Head of caudate nucleus (tissue), 42 donors: Measurements from ENCODE around the gene CLCNKA.
"Not testable (repeated sequence)": the region's sequence is repeated elsewhere in the genome, so short reads cannot be mapped to it uniquely, and the experiment has no call there.

Experiments used
- DNase-seq, 42 donors: peaks; one replicate each; pipeline versions ENCODE4 v3.0.0 to v3.0.0-alpha.2; 2020 to 2021; ENCODE audit warnings: mixed read lengths in 7 of 42
- intact Hi-C: fragments of 100-400 bp; cut with DNase I; formaldehyde crosslinking; loops from one replicate; pipeline ENCODE4 v1.15.0; 2022

The CLCNKA gene

DNA sequence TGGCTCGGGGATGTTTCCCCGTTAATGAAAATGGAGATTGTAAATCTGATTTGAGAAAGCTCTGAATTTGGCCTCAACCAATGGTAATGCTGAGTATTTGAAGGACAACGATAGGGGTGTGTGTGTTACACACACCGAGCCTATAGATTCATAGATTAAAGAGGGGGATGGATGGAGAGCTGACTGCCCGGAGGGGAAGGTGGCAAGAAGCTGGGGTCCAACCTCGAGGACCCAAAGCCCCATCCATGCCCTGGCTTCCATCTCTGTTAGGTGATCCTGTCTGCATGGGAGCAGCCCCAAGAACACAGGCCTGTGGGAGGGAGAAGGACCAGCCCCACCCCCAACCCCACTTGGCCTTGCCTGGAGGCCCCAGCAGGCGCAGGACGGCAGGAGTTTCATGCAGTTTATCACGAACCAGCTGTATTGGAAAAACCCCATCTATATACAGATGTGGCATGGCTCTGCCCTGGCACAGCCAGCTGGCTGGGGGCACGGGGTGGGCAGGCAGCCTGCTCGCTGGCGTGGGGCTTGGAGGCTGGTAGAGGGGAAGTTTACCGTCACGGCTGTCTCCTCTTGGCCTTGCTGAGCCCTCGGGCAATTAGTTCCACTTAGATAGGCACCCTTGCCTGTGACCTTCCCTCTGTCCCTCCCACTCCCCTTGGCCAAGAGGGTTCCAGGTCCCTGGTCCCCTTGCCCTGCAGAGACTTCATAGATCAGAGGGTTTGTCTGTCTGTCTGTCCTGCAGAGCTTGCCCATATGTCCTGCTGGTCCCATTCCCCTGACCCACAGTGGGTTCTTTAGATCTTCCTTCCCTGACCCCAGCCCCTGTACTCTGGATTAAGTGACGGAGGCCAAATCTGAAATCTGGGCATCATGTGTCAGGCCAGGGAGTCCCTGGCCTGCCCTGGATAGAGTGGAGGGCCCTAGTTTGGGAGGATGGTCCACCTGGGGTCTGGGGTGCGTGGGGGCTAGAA lies 7.0 kb upstream of the CLCNKA start:
- DNase-seq: peak in 1 of 42 donors; percentile 27
- intact Hi-C loops: no loop called here

DNA sequence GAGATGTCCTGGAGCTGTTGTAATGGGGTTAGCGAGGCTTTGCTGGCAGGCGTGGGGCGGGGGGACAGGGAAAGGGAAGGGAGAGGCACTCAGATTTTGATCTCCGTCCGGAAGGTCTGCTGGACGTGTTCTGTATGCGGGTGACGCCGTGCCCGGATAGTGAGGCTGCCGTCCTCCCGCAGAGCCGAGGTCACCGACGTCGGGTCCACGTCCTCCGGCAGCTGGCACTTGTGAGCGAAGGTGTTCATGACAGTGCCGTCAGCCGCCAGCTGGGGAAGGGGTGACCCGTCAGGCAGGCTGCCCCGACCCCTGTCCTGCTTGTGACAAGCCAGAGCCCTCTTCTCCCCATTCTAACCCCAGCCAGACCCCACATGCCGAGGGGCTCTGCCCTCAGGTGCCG lies 6.3 kb upstream of the CLCNKA start:
- intact Hi-C loops: no loop called here
- DNase-seq: no peak

DNA sequence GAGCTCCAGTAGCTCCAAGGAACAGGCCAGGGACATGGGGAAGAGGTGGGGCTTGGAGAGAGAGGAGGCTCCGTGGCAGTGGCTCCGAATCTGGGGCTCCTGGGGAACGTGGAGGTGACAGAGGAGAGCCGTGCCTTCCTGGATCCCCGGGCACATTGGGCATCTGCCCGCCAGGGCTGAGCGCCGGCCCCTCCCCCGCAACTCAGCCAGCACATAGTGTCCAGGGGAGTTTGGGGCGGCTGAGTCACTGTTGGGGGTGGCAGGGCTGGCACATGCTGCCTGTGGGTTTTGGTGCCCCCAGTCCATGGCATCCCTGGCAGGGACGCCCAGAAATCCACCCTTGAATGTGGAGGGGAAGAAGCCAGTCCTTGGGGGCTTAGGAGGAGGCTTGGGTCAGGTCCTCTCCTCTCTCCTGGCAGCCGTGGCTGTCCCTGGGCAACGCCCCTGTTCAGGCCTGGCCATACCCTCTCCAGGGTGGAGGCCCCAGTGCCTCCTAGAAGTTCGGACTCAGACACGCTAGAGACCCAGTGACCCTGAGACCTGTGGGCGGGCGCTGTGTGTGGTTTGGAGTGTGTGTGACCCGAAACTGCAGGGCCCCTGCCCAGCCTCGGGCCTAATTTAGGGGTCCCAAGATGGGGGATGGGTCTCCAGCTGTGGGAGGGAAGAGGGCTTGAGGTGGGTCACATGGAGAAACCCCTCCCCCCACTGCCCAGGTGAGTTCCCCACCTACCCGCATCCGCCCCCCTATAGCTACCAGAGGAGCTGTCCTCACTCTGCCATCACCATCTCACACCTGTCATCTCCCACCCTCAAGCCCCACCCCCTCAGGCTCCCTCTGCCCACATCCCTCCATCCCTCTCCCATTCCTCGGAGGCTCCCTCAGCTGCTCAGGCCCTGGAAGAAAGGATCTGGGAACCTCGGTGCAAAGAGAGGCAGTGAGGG lies 5.6 kb upstream of the CLCNKA start:
- DNase-seq: peak in 2 of 42 donors; percentile 18 to 30

DNA sequence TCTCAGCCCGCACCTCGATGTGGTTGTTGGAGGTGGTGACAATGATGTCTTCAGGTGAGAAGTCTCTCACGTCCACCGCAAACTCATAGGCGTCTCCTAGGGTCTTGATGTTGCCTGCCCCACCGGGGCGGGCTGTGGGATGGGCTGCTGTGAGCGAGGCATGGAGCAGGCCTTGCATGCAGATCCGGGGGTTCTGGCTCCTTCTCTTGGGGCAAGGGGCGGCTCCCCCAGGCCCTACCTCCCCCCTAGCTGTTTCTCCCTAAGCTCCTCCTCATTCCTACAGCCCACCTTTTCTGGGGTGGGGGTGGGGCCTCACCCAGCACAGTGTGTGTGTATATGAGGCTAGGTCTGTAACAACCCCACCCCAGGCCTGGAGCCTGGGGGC lies 4.8 kb upstream of the CLCNKA start:
- intact Hi-C loops: no loop called here
- DNase-seq: no peak

More for the DNA sequence above, 5.6 kb upstream of the CLCNKA start:
- intact Hi-C loops: no loop called here

DNA sequence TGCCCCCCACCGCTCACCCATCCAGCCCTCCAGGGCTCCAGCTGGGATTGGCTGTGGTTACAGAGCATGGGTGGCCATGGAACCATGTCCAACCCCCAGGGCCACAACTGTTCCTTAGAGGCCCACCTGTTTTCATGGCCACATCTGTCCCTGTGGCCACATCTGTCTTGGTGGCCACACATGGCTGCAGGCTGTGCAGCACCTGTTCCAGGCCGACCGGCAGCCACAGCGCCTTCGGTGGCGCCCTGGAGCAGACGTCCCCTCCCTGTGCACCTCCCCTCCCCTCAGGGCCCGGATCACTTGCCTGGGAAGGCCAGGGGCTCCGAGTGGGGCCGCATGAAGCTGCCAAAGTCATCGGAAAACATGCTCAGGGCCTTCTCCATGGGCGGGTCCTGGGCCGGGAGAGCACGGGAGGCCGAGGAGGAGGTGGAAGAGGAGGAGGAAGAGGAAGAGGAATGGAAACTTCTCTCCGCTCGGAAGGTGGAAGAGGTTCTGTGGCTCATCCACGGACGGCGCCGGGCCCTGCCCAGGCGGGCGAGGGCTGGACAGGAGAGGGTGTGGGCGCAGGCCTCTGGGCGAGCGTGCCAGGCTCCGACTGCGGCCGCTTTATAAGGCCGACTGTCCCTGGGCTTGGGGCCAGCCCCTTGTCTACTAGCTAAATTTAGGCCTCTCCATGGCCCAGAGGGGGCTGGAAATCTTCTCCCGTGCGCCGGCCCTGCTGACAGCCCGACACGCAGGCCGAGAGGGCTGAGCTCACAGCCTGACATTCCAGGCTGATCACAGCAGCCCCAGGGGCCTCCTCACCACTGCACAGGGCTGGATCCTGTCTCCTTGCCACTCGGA lies 4.2 kb upstream of the CLCNKA start, which contains the start of gene HSPB7:
Gene HSPB7 (minus strand): TSS at position 583 of the 843 bp plus-strand sequence. CDS start 80 bp downstream, at position 503.
- DNase-seq: peak in 34 of 42 donors; percentile 16 to 65 (median 34)
- intact Hi-C loops: no loop called here

DNA sequence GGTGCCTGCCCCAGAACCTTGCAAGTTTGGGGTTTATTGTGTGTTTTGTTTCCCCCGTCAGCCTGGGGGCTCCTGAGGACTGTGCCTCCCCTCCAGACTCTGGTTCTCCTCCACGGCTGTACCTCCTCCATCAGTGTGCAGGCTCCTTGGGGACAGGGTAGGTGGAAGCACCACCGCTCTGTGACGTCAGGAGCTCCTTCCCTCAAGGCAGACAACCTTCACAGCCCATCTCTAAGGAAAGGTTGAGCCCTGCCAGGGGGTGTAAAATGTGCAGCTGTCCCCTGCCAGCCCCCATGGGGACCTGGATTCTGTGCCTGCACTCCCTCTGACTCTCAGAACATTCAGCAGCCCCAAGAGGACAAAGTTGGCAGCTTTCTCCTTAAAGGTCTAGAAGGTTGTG lies 3.5 kb upstream of the CLCNKA start:
- intact Hi-C loops: no loop called here
- no peak for DNase-seq

DNA sequence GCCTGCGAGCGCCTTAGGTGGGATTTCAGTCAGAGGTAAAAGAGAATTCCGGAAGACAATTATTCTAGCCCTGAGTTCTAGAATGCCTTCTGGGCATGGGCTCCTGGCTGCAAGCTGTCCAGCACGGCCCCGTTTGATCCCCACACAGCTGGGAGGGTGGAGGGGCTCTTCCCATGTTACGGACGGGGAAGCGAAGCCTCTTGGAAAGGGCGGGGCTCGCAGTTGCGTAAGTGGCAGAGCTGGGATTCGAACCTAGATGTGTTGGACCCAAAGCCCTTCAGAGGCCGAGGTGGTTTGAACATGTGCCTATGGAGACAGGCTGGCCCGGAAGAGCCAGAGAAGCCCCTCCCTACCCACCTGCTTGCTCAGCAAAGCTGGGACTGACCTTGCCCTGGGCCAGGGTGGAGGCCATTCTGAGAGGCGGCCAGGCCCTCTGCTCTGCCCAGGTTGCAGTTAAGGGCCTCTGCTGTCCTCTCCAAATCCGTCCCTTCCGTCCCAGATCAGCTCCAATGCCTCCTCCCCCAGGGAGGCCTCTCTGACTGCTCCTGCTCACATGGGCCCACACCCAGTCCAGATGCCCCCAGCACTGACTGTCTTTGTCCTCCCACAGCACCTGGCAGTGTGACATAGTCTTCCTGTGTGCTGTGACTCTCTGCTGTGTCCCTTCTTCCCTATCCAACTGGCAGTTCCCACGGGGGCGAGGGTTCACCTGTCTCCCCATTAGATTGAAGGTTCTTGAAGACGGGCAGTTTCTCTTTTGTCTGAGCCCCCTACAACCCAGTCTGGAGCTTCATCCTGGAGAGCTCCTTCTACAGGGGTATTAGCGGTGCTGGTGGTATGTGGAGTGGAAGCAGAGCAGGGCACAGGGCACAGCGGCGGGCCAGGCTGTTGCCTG lies 2.8 kb upstream of the CLCNKA start:
- intact Hi-C loops: no loop called here
- DNase-seq: no peak

DNA sequence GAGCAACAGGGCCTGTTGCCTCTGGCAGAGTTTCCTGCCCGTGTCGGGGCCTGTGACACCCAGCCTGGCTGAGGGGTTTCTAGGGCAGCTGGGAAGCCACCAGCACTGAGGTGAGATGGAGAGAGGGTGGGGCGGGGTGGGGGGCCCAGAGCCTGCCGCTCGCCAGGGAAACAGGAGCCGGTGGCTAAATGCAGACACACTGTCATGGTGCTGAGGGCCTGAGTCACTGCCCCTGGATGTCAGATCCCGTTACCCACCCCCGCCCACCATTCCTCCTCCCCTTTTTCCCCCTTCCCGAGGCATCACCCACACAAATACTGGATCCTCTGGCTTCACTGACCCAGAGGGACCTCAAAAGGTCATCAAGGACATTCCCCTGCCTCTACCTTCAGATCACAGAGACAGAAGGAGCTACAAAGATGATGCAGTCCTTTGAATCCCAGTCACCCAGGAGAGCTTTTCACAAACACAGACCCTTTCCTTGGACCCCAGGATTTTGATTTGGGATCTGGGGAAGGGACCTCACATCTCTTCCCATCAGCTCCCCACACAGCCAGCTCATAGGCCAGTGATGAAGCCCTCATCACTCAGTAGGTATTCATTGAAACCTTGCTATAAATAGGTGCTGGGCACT lies 2.1 kb upstream of the CLCNKA start:
- DNase-seq: peak in 15 of 42 donors; percentile 13 to 52 (median 36)

DNA sequence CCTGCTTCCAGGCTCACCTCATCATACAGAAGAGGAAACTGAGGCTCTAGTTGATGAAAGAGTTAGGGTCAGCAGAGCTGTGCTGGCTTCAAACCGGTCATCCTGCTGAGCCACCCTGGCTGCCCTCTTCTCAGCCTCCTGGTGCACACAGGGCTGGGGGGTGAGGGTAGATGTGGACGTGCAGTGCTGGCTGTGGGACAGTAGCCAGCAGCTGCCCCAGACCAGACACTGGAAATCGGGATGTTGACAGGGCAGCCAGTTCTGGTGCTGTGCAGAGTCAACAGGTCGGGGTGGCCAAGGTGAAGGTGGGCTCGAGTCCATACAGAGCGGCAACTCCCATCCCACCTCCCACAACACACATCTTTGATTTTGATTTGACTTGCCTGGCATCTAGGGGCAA lies 1.5 kb upstream of the CLCNKA start:
- DNase-seq: no peak
- intact Hi-C loops: no loop called here

More for the DNA sequence above, 2.1 kb upstream of the CLCNKA start:
- intact Hi-C loops: no loop called here

DNA sequence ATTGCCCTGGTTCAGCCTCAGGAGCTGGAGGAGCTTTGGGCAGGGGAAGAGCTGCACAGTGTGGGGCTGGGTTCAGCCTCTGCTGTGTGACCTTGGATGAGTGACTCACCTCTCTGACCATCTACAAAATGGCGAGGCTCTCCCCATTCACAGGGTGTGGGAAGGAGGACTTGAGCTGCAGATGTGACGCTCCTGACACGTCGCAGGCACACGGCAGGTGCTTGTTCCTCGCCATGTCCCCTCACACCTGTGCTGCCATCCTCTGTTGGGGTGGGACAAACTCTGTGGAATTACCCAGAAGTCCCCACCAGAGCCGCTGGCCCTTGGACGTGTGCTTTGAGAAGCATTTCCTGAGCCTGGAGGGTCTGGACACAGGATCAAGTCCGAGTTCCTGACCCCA lies 958 bp upstream of the CLCNKA start:
- DNase-seq, intact Hi-C loops: not testable (repeated sequence)

DNA sequence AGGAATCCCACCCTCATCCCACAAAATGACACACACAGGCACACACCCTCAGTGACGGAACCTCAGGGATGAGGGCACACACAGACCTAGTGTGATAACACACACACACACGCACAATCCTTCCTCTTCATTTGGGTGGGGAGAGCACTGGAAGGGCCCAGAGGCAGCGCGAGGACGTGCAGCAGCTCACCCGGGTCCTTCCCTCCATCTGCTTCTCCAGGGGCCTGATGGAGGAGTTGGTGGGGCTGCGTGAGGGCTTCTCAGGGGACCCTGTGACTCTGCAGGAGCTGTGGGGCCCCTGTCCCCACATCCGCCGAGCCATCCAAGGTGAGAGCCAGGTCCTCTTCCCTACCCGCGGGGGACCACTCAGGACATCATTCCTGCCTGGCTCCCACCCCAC lies 557 bp downstream of the CLCNKA start:
- intact Hi-C loops: no loop called here
- no peak for DNase-seq

DNA sequence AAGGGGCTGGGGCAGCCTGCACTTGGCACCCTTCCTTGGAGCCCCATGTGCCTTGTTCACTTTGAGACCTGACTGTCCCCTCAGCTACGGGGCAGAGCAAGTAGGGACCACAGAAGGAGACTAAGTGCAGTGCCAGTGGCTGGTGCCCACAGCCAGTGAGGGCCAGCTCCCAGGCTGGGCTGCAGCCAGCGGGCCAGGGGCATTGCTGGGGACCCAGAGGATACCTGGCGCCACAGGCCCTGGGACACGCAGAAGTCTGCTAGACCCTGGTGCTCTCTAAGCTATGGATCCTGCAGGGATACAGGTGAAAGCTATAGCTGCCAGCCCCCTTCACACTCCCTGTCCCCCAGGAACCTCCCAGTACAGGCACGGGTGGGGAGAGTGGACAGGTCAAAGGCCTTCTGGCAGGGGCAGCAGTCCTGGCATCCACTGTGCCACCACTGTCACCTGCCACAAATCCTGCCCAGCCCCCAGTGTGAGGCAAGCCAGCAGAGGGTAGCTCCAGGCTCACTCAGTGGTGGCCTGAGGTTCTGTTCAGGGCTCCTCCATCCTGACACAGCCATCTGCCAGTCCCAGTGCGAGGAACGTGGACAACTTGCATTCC lies 1.3 kb downstream of the CLCNKA start:
- DNase-seq: no peak
- intact Hi-C loops: no loop called here

DNA sequence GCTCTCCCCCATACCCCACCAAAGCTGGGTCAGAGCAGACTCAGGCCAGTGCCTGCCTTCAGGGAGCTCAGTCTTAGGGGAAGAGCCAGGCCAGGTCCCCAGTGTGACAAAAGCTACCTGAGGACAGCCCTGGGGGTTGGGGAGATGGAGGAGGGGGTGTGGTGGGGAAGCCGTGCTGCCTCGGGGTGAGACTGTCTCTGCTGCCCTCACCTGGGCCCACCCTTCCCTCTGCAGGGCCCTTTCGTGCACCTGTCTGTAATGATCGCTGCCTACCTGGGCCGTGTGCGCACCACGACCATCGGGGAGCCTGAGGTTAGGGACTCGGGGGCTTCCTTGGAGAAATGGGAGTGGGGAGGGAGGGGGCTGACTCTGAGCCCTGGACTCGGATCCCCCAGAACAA lies 4.5 kb downstream of the CLCNKA start:
- intact Hi-C loops: not testable (repeated sequence)

DNA sequence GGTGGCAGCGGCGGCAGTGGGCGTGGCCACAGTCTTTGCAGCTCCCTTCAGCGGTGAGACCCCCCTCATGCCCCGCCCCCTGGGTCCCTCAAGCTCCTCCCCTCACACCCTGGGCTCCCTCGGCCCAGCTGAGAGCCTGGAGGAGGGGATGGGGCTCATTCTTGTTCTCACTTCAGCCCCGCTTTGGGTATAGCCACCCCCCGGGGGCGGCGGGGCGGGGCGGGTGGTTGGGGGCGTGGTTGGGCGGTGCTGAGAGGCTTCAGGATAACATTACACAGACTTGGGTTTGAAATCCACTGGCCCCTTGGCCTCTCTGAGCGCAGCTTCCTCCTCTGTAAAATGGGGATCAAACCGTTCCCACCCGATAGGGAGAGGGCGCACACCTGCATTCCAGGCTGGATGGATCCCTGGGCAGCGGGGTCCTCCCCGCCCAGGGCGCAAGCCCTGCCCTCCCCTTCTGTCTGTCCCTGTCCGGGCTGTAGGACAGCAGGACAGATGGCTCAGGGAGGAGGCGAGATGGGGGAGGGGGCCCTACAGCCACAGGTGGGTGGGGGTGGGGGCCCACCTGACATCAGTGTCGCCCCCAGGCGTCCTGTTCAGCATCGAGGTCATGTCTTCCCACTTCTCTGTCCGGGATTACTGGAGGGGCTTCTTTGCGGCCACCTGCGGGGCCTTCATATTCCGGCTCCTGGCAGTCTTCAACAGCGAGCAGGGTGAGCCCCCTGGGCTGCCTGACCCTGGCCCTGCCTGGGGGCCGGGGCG lies 5.1 kb downstream of the CLCNKA start:
- intact Hi-C loops: no loop called here
- no peak for DNase-seq

More for the DNA sequence above, 4.5 kb downstream of the CLCNKA start:
- not testable (repeated sequence) for DNase-seq

DNA sequence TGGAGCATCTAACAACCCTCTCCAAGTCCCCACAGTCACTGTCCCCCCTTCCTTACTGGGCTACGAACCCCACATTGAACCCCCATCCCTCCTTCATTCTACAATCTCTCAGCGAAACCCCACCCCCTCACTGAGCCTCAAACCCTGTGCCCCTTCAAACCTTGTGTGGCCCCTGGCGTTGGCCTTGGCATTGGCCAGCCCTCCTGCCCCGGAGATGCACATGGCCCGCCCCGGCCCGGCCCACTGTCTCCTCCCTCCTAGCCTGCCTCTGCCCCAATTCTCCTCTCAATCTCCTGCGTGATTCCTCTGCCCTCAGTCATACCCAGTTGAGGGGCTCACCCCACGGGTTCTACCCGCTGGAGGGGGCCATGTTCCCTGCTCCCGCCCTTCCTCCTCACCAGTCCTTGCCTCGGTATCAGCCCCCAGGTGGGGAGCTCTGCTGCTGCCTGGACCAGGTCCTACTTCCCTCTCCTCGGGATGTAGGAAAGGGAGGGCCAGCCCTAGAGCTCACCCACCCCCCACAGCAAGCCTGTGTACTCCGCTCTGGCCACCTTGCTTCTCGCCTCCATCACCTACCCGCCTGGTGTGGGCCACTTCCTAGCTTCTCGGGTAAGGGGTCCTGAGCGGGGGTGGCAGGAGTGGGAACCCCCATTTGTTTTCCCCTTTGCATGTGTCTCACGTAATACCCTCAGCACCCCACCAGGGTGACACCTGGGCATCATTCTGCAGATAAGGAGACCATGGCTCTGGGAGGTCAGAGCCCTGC lies 6.6 kb downstream of the CLCNKA start:
- no peak for DNase-seq
- intact Hi-C loops: no loop called here

DNA sequence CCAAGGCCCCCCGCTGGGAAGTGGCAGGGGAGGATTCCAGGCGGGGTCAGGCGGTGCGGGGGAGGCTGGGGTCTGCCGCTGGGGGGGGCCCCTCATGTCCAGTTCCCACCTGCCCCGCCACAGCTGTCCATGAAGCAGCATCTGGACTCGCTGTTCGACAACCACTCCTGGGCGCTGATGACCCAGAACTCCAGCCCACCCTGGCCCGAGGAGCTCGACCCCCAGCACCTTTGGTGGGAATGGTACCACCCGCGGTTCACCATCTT lies 7.1 kb downstream of the CLCNKA start:
- intact Hi-C loops, DNase-seq: not testable (repeated sequence)
